Activated CD4-positive, alpha-beta T cell treated with anti-CD3 and anti-CD28 coated beads, Interleukin-2, Interleukin-6, amounts not matched to agents 100 ng/mL and 50 ng/mL, durations not matched to agents 16 hours and 8 hours (primary cell): ENCODE measurements around the gene CDK18.
A peak's percentile ranks its signal among the peaks of the same experiment; 100 is the strongest.
"Not testable (repeated sequence)": the region's sequence is repeated elsewhere in the genome, so short reads cannot be mapped to it uniquely, and the experiment has no call there.

Experiments used
- DNase-seq: peaks from one replicate; pipeline ENCODE4 v3.0.0-alpha.2; 2020

The CDK18 gene

GRCh38 chr1:205504311-205505075 lies at the start of gene CDK18:
TSS of gene CDK18 (plus strand) at chr1:205504669. CDS start at chr1:205523168, 18,499 bp downstream.
- peak; percentile 41 for DNase-seq

GRCh38 chr1:205454903-205455335 lies 49.5 kb upstream of the CDK18 start:
- no peak for DNase-seq

GRCh38 chr1:205455581-205456382 lies 48.7 kb upstream of the CDK18 start, which contains the start of gene BLACAT1:
TSS of gene BLACAT1 (minus strand) at chr1:205456045.
- DNase-seq: no peak

GRCh38 chr1:205456383-205456867 lies 48.0 kb upstream of the CDK18 start:
- no peak for DNase-seq

- DNase-seq: no peak
Measured at GRCh38 chr1:205456868-205457745, 47.4 kb upstream of the CDK18 start.

- peak; percentile 38 for DNase-seq
Measured at GRCh38 chr1:205458777-205459566, 45.5 kb upstream of the CDK18 start.

- DNase-seq: no peak
Measured at GRCh38 chr1:205465392-205465791, 39.1 kb upstream of the CDK18 start.

GRCh38 chr1:205466595-205467220 lies 37.8 kb upstream of the CDK18 start:
- DNase-seq: no peak

- no peak for DNase-seq
Measured at GRCh38 chr1:205470131-205470530, 34.3 kb upstream of the CDK18 start.

- DNase-seq: no peak
Measured at GRCh38 chr1:205472737-205473441, 31.6 kb upstream of the CDK18 start.

- DNase-seq: no peak
Measured at GRCh38 chr1:205473475-205473874, 31.0 kb upstream of the CDK18 start.

GRCh38 chr1:205473966-205474365 lies 30.5 kb upstream of the CDK18 start:
- no peak for DNase-seq

GRCh38 chr1:205474571-205474970 lies 29.9 kb upstream of the CDK18 start:
- no peak for DNase-seq

GRCh38 chr1:205475855-205476254 lies 28.6 kb upstream of the CDK18 start:
- no peak for DNase-seq

GRCh38 chr1:205476648-205477047 lies 27.8 kb upstream of the CDK18 start:
- DNase-seq: no peak

GRCh38 chr1:205477121-205477758 lies 27.2 kb upstream of the CDK18 start:
- DNase-seq: no peak

- no peak for DNase-seq
Measured at GRCh38 chr1:205477759-205478247, 26.7 kb upstream of the CDK18 start.

GRCh38 chr1:205478985-205479384 lies 25.5 kb upstream of the CDK18 start:
- not testable (repeated sequence) for DNase-seq

- peak; percentile 81 for DNase-seq
Measured at GRCh38 chr1:205480349-205480985, 24.0 kb upstream of the CDK18 start.

GRCh38 chr1:205481218-205481617 lies 23.3 kb upstream of the CDK18 start:
- DNase-seq: no peak
